HG03520 (cell line): ENCODE results near the gene PRSS33.

Experiments used
- ATAC-seq: cut with Tn5 transposase; IDR thresholded peaks from one replicate; pipeline ENCODE4 v1.9.1; 2021; ENCODE audit warnings: mild to moderate bottlenecking, moderate library complexity; ENCODE audit not compliant: unreplicated experiment

Gene PRSS33

DNA sequence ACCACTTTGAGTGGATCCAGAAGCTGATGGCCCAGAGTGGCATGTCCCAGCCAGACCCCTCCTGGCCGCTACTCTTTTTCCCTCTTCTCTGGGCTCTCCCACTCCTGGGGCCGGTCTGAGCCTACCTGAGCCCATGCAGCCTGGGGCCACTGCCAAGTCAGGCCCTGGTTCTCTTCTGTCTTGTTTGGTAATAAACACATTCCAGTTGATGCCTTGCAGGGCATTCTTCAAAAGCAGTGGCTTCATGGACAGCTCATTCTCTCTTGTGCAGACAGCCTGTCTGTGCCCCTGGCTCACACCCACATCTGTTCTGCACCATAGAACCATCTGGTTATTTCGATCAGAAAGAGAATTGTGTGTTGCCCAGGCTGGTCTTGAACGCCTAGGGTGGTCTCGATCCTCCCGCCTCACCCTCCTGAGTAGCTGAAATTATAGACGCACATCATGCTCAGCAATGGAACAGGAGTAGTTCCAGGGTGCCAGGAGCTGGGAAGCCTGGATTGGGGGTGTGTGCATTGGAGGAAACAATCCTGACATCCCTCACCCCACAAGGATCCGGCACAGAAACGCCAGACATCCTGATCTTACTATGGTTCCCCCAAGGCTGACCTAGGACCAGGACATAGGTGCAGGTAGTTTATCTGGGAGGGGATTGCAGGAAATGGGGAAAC, 34.3 kb upstream of the PRSS33 start:
- ATAC-seq = no peak

DNA sequence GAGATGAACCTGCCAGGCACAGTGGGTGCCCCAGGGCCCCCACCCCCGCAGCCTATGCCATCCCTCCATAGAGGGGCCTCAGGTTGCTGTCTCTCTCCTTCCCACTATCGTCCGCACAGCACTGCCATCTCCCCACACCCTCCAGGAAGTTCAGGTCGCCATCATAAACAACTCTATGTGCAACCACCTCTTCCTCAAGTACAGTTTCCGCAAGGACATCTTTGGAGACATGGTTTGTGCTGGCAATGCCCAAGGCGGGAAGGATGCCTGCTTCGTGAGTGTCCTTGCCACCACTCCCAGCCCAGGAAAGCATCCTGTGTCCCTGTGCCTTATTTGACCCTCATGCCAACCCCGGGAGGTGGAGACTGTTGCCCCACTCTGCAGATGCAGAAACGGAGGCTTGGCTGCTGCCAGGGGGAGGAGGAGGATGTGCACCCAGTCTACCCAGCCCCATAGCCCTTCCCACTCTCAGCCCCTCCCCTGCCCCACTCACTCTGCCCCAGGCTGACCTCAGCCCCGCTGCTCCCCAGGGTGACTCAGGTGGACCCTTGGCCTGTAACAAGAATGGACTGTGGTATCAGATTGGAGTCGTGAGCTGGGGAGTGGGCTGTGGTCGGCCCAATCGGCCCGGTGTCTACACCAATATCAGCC, 33.6 kb upstream of the PRSS33 start:
- no peak for ATAC-seq

DNA sequence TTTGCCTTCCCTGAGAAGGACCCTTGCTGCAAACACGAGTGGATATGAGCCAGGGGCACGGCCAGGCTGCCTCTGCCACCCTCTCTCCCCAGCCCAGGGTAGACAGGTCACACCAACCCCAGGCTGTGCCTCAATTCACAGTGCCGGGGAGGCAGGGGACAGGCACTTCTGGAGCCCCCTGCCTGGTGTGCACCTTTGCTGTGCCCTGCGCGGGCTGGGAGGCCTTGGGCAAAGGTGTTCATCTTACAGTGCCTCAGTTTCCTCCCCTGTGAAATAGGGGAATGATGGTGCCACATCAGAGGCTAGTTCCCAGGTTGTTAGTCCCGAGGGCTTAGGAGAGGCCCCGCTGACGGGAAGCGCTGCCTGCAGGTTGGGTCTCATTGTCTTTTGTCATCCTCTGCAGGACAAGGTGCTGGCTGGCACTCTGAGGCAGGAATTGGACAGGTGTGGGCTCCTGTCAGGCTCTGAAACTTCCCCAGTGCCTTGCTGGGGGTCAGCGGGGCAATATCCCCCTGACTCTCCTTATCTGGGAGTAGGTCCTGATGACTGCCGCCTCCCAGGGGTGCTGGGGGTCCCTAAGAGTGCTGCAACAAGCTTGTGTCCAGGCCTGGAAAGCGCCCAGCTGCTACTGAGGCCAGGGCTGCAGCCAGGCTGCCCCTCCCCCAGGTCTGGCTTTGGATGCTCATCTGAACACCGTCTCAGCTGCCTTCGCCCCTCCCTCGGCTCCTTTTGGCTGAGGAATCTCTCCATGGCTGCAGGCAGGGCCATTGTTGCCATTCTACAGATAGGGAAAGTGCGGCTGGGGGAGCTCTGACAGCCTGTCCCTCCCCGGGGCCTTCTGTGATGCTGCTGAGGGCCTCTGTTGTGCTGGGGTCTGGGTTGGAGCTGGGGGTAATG, 32.8 kb upstream of the PRSS33 start:
- no peak for ATAC-seq

DNA sequence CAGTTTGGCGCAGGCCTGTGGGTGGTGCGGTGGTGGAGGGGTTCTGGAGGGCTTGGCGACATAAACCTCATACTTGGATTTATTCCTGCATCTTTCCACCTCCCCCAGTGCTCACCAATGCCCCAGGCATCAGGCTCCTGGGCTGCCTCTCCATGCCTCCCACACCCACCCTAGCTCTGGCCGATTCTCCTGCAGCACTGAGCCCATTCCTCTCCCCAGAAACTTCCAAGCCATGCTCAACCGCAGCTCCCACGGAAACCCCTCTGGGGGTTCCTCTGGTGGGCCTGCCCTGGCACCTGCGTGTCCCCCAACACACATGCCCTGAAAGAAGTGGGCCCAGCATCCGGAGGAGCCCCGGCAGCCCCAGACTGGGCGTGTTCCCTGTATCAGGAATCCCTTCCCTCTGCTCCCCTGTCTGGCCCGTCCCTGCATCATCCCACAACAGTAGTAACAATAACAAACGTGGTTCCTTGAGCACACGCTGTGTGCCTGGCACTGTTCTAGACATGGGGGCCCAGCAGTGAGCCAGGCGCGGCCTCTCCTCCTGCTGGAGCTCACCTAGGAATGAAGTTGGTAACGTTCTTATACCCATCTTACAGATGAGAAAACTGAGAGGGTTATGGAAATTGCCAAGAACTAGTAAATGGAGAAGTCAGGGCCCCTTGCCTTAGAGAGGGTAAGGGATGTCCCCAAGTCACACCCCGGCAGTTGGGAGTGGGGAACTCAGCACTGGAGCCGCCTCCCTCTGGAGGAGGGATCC, 32.0 kb upstream of the PRSS33 start:
- ATAC-seq = no peak

DNA sequence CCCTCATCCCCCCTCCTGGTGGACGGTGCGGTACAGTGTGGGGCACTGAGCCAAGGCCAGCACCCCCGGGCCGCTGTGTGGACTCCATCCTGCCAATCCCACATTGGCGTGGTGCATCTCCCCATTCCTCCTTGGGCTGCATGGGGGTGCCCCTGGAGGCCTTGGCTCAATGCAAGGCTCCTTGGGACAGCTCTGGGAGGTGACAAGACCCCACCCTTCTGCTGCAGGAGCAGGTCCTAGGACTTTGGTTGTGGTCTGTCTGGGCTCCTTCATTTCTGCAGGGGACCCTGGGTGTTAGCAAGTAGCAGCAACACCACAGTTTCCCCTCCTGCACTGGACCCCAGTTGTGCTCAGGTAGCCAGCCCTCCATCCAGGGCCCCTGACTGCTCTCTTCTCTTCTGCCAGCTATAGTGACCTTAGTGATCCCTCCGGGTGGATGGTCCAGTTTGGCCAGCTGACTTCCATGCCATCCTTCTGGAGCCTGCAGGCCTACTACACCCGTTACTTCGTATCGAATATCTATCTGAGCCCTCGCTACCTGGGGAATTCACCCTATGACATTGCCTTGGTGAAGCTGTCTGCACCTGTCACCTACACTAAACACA, 31.0 kb upstream of the PRSS33 start:
- no peak for ATAC-seq

DNA sequence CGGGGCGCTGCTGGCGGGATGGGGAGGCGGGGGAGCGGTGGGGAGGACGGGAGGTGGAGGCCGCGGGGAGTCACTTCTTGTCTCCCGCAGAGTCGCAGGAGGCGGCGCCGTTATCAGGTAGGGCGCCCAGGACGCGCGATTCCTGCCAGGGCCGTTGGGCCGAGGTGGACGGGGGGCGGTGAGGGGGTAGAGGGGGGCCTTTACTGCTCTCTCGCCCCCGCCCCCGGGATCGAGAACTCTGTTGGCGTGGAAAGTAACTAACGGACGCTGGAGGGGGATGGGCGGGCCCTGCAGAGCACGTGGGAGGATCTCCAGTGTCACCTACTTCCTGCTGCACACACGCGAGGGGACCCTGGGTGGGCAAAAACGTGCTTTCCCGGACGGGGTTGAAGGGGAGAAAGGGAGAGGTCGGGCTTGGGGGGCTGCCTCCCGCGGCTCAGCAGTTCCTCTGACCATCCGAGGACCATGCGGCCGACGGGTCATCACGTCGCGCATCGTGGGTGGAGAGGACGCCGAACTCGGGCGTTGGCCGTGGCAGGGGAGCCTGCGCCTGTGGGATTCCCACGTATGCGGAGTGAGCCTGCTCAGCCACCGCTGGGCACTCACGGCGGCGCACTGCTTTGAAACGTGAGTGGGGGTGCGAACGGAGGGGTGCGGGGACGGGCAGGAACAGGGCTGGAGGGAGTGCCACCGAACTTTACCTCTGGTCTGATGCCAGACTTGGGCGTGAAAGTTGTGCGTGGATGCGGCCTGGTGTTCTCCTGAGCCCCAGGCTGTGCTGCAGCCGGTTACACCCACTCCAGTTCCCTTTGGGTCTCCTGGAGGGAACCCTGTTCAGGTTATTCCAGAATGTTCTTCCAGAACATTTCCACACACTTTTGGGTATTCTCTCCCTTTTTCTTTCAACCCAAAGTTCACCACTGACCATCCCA, 30.2 kb upstream of the PRSS33 start:
- no peak for ATAC-seq

DNA sequence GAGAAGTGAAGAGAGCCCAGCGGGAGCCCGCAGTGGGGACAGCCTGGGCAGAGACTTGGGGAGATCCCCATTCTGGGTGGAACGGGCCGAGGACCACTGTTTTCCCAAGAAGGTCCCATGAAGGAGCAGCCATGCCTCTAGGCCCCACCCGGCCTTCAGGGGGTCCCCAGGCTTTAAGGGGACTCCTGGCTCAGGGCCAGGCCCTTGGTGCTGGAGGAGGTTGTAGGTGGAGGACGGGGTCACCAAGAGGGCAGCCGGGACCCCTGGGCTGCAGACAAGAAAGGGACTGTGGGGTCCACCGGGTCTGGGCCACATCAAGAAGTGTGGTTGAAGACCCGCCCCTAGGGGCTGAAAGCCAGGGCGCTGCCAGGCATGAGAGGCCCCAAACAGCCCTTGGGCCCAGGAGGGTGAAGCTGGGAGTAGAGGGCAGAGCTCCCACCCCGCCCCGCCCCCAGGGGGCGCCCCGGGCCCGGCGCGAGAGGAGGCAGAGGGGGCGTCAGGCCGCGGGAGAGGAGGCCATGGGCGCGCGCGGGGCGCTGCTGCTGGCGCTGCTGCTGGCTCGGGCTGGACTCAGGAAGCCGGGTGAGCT, 29.5 kb upstream of the PRSS33 start, which contains the start of gene PRSS21:
Gene PRSS21, plus strand, starts transcription at position 487 of the 589 bp plus-strand sequence. Its CDS starts 32 bp downstream, at position 519.
- ATAC-seq = no peak

DNA sequence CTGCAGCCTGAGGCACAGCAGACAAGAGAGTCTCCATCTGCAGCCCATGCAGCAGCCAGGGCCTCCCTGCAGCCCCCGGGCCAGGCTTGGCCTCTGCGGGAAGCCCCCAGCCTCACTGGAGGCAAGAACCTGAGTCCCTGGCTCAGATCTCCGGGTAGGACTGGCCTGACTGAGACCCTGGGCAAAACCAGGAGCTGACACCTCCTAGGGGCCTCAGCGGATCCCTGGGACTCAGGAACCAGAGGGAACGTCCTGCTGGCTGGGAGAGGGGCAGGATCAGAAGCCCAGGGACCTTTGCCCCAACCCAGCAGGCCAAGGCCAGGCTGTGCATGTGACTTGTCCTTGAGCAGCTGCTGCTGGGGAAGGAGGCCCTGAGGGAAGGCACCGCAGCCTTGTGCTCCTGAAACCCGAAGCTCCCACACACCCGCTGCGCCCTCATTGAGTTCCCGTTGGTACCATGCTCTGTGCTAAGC, 28.0 kb upstream of the PRSS33 start:
- no peak for ATAC-seq

DNA sequence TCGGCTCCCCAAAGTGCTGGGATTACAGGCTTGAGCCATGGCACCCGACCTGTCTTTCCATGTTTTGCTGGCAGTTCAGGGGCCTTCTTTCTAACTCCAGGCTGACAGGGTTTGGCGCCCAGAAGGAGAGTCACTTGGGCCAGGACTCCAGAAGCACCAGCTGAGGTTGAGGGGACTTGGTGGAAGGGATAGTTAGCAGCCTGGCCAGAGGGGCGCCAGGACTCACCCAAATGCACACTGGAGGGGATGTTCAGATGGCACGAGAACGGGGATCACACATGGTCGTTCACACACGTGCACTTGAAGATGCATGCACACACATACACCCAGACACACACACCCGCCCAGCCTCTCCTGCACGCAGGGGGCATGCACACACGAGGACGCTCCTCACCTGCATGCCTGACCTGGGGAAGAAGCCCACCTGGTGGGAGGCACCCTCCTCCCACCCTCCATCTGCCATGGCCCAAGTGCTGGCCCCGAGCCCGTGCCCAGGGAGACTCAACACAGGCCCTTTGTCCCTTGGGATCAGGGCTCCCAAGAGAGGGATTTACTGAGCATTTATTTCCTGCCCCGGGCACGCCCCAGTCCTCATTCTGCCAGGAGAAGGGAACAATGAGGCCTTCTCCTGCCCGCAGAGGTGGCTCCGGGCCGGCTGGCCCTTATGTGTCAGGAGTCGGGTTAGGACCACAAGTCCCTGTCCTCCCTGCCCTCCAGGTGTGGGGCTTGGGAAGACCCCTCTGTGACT, 27.4 kb upstream of the PRSS33 start:
- ATAC-seq = no peak

DNA sequence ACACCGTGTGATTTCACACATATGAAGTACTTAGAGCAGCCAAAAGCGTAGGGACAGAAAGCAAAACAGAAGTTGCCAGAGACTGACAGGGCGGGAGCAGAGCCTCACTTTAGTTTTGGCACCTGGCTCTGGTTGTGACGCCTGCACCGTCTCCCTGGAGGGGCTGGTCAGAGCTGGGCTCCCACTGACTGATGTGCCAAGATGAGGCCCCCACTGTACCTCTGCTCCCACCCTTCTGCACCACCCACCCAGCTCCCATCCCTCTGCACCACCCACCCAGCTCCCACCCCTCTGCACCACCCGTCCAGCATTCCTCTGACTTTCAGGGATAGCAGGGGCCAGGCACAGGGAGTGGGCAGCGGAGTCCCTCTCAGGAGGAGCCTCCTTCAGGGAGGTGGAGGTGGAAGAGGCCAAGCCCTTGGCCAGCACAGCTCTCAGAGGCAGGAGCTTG, 26.4 kb upstream of the PRSS33 start:
- ATAC-seq = no peak

DNA sequence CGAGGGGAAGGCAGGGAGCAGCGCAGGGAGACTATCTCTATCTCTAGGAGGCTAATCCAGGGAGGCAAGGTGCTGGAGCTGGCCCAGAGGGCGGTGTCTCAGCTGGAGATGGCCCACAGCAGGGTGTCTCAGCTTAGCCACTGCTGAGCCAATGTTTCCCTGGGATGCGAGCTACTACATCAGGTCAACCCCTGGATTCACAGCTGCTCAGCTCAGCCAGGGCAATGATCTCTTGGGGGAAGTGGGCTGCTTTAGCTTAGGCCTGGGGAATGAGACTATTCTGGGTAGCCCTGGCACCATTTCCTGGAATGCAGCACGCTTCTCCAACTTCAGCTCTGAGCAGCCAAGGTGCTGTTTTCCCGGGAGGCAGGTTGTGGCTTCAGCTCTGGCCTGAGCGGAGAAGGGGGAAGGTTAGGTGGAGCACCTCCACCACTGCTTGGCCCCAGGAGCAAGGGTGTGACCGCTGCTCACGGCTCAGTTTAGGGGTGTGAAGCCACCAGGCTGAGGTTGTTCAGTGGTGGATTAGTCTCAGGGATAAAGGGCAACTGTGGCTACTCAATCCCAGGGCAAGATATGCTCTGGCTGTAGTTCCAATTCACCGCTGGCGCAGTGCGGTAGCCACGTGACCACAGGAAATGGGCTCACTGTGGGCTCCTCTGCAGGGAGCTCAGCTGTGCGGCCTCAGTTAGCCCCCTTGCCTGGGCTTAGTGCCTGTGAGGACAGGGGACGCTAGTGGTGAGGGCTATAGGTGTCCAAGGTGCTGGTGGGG, 24.5 kb upstream of the PRSS33 start:
- no peak for ATAC-seq

DNA sequence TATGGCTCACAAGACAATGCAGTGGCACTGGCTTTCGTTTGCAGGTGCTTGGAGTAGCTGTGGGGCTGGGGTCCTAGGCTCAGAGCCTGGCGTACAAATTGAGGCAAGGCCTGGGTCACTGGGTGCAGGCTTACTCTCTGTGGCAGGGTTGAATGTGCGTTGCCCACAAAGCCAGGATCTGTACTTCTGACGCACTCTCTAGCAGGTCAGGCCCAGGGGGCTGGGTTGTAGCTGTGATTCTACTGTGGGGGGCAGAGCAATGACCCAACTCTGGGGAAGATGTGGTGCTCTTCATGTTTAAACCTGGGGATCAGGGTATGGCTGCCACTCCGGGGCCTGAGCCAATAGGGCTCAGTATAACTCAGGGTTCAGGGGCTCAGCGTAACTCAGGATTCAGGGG, 23.3 kb upstream of the PRSS33 start:
- no peak for ATAC-seq

DNA sequence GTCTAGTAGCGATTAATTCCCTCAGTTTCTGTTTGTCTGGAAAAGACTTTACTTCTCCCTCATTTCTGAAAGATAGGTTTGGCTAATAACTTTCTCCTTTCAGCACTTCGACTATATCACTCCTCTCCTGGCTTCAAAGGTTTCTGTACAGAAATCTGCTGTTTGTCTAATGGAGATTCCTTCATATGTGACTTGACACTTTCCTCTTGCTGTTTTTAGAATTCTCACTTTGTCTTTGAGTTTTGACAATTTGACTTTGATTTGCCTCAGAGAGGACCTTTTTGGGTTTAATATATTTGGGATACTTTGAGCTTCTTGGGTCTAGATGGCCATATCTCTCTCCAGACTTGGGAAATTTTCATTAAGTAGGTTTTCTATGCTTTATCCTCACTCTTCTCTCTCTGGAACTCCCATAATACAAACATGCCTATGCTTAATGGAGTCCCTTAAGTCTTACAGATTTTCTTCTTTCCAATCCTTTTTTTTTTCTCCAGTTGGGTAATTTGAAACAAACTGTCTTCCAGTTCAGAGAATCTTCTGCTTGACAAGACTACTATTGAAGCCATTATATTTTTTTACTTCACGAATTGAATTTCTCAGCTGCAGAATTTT, 21.9 kb upstream of the PRSS33 start:
- ATAC-seq = no peak

DNA sequence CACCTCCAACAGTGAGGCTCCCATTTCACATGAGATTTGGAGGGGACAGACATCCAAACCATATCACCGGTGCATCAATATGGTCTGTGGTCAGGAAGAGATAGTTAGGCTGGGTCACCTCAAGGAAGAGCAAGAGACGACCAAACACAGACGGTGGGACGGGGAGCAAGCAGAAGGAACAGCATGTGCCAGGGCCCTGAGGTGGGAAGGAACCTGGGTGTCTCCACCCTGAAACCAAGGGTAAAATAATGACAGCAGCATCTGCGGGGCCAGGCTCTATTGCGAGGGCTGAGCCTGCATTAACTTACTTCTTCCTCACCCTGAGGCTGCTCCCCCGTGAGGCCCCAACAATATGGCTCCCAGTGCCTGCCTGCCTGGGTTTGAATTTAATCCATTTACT, 20.8 kb upstream of the PRSS33 start:
- ATAC-seq = no peak

DNA sequence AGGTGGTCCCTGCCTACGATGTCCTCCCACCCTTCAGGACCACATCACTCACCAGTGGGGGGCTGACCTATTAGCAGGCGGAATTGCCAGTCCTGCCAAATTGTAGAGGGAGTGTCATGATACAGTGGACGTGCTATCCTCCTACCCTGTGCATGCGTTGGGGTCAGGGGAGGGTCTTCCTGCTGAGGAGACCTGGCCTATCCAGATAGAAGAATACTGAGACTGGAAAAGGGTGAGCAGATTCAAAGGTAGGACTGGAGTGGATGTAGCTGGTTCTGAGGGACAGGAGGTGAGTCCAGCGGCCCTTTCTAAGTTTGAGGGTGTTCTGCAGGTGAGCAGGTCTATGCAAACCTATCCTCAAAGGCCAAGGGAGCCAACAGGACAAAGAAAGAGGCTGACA, 18.9 kb upstream of the PRSS33 start:
- no peak for ATAC-seq

DNA sequence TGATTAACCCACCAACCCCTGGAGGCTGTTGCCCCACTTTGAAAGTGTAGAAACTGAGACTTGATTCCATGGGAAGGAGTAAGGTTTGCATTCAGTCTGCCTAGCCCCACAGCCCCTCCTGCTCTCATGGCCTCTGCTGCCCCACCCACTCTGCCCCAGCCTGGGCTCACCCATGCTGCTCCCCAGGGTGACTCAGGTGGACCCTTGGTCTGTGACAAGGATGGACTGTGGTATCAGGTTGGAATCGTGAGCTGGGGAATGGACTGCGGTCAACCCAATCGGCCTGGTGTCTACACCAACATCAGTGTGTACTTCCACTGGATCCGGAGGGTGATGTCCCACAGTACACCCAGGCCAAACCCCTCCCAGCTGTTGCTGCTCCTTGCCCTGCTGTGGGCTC, 17.4 kb upstream of the PRSS33 start:
- no peak for ATAC-seq

DNA sequence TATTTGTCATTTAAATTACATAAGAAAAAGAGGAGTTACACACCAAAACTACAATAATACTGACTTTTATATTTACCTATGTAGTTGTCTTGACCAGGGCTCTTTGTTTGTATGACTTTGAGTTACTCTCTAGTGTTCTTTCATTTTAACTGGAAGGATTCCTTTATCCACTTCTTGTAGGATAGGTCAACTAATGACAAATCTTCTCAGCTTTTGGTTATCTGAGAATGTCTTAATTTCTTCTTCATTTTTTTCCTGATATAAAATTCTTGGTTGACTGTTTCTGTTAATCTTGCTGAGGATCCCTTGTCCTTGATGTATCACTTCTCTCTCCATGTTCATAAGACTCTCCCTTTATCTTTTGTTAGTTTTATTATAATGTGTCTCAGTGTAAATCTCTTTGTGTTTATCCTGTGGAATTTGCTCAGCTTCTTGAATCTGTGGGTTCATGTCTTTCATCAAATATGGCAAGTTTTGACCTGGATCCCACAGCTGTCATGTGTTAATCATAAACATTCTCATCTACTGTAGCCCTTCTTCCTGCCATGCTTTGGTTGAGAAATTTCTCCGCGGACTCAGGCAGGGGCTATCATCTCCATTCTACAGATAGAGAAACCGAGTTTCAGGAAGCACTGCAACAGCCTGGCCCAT, 16.3 kb upstream of the PRSS33 start:
- no peak for ATAC-seq
